ENCODE measurements around the gene HRAS.

HRAS gene

GRCh38 chr11:535519-536454 is at the start of gene HRAS:
HRAS (minus strand) TSS chr11:535576.
- DNase-seq = peak; percentile 94 to 97

DNA sequence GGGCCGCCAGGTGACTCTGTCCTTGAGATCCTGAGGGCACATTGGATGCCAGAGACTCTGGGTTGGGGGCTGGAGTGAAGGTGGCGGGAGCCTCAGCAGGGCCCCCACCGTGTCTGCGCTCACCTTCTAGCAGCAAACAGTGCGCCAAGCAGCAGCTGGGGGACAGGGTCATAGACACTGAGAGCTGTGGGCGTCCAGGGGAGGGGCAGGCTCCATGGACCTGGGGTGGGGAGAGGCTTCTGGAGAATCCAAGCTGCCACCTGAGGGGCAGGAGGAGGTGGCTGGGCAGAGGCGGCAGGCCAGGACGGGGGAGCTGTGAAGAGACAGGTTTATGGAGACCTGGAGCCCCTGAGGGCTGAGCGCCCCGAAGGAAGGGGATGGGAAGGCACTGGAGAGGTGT is 48.9 kb upstream of the HRAS start:
- DNase-seq = no peak

DNA sequence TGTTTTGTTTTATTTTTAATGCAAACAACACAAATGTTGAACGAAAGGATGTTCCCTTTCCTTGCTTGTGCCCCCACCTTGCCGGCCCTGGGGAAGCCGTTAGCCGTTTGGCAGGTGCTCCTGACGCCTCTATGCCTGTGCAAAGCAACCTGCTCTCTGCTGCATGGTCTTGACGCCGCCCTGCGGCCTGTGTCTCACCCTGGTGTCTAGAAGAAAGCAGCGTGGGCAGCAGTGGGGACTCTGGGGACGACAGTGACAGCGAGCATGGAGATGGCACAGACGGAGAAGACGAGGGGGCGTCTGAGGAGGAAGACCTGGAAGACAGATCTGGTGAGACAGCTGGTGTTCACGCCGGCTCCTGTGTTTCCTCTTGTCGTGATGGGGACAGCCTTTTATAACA is 46.4 kb upstream of the HRAS start:
- DNase-seq = no peak

DNA sequence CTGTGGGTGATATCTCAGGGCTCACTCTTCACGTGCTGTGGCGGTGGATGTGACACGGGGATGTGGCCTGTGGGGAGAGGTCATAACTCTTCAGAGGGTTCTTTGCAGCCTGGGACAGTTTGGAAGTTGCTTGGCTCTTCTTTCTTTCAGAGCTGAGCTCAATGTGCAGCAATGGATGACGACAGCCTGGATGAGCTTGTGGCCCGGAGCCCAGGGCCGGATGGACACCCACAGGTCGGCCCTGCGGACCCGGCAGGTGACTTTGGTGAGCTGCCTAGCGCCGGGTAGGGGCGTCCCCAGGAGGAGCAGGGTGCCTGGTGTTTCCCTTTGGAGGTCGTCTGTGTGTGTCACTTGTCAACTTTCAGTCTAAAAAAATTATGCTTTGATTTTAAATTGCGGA is 46.0 kb upstream of the HRAS start:
- no peak for DNase-seq

DNA sequence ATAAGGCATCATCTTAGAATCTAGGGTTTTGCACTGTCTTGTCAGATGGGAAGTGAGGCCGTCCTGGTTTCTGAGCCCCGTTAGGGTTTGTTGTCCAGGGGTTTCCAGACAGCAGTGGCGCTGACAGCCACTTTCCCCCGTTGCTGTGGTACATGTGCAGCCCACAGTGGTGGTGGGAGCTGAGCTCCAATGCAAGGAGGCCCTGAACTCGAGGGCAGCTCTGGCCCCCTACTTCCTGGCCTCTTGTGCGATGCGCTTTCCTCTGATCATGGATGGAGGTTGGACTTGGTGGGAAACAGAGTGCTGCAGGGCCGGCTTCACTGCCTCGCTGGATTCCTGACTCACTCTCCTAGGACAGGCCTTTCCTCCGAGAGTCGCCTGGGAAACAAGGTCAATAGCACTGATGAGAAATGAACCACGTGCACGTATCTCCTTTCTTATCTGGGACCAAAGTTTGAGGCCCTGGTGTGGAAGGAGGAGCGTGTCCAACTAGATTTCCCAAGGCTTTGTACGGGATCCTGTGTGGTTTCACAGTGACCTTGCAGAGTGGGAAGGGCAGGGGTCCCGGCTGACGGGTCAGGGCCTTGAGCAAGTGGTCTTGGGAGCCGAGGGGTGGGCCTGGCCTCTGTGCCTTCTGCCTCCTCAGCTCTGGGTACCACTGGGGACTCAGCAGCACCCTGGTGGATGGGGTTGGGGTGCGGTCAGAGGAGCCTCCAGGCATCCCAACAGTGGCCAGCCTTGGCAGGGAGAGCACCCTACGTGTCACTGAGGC is 44.6 kb upstream of the HRAS start:
- DNase-seq = no peak

- DNase-seq = no peak
These were observed 43.1 kb upstream of the HRAS start for GRCh38 chr11:578276-579035.

DNA sequence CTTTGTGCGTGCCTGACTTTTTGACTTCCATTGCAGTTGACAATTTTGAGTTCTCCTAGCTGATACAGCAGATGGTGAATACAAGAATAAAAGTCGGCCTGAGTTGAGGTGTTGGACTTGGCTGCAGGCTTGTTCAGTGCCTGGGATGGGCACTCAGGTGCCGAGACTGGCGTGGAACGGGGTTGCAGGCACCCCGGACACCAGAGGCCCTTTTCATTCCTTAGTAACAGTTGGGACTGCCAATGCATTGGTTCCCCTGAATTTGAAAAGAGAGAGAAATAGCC is 42.2 kb upstream of the HRAS start:
- no peak for DNase-seq

DNA sequence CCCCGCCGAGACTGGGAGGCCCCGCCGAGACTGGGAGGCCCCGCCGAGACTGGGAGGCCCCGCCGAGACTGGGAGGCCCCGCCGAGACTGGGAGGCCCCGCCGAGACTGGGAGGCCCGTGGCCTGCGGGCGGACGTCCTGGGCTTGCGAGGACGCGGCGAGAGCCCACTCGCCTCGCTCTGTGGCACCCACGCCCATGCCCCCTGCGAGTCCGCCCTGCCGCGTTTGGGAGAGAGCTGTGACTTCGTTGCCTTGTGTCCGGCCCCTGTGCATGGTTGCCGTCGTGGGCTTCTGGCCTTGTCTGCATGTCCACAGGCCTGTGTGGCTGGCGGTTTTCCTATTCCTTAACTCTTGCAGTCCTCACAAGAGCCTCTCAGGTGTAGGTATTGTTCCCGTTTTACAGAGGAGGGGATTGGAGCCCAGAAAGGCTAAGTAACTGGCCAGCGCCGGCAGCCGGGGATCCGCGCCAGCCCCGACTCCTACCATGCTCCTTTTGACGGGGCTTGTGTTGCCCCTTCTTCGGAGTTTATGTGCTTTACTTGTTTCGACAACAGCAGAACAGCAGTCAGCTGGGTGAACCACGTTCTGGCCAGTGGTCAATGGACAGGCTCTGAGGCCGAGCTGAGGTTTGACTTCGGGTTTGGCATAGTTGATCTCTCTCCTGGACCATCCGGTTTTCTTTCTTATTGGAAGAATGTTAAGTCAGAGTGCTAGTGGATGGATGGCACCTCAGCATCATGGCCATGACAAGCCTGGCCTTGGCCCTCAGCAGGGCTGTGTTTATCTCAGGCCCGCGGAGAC is 41.6 kb upstream of the HRAS start:
- no peak for DNase-seq

DNA sequence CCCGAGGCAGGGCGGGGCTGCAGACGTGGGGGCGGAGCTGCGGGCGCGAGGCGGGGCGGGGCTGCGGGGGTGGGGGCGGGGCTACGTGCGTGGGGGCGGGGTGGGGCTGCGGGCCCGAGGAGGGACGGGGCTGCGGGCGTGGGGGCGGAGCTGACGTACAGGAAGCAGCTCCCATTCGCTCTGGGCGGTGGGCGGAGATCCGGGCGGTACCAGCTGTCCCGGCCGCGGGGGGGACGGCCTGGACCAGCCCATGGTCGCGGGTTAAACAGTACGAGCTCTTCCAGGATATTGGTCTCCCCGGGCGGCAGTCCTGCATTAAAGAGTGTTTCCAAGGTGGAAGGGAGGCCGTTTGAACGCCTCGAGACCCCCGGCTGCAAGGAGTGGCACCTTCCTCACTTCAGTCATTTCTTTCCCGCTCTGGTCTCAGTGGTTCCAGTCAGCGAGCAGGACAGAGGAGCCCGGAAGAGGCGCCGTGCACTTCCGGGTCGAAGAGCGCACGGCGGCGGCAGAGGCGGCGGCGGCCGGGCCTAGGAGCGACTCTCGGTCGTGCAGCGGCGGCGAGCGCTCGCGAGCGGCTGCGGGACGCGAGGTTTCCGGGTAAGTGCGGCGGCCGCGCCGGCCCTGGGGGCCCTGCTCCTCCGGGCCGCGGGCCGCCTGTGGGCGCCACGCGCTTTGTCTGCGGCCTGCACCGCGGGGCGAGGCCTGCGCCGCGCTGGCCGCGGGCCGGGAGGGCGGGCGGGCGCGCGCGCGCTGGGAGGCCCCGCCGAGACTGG is 40.8 kb upstream of the HRAS start, which contains the start of gene PHRF1:
Gene PHRF1, plus strand, starts transcription at position 475 of the 773 bp plus-strand sequence. CDS start 5,043 bp downstream, outside the sequence.
- peak; percentile 95 to 96 for DNase-seq

GRCh38 chr11:575313-575995 is 40.1 kb upstream of the HRAS start:
- peak in 1 of 2 donors; percentile 18 for DNase-seq

DNA sequence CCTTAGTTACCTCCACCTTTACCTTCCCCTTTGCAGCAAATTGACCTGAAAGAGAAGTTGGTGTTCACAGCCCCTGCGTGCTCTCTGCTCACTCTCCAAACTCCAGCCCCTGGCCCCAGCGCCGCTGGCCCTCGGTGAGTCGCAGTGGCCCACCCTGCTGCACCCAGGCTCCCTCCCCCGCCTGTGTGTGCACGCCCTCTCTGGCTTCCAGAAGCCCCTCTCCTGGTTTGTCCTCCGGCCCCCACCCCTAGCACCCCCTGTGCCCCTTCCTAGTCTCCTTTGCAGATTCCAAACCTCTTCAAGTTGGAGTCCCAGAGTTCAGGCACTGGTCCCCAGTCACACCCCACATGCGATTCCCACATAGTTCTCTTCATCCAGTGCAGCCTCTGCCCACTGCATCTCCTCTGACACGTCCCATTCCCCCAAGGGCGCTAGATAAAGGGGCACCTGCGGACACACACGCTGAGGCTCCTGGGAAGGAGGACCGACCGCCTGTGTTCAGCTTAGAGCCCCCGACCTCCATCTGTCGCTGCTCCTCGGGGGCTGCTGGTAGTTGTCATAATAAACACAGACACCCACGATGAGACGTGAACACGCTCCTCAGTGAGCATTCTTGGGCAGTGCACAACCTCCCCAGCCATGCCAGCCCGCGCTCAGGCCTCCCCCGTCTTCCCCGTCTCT is 39.4 kb upstream of the HRAS start:
- DNase-seq = no peak

- peak in 1 of 2 donors; percentile 49 for DNase-seq
These were observed 38.7 kb upstream of the HRAS start for GRCh38 chr11:574031-574570.

DNA sequence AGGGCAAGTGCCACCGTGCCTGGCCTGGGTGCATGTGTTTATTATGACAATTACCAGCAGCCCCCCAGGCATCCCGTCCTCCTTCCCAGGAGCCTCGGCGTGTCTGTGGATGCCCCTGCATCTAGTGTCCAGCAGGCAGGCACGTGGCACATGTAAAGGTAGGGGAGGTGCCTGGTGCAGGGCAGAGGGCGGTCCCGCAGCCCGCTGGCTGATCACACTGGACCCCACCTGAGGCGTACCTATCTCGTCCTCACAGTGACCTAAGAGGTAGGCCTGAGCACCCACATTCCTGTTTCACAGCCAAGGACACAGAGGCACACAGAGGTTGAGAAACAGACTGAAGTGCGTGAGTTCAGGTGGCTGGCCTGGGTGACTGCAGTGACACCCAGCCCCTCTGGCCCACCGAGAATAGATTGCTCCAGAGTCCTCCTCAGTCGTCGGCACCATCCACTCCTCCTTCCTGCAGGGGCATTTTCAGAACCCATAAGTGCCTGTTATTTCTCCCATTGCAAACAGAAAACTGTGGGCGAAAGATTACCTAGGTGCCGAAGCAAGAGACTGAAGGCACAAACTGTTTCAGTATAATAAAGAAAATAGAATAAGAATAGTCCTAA is 37.9 kb upstream of the HRAS start:
- no peak for DNase-seq

DNA sequence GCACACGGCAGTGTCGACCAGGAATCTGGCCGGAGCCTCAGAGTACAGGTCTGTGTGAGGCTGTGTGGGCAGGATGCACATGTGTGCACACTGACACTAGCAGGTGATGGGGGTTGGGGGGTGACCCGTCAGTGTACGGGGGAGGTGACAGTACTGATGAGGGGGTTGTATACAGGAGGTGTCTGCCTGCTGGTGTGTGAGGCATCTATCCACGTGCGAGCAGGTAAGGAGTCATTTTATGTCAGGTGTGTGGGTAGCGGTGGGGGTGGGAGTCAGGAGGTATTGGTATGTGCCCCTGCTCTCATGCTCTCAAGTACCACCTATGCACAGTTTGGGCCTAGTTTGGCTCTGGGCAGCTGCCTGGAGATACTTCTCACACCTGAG is 36.4 kb upstream of the HRAS start:
- DNase-seq = no peak

GRCh38 chr11:569158-569885 is 33.9 kb upstream of the HRAS start:
- DNase-seq = no peak

DNA sequence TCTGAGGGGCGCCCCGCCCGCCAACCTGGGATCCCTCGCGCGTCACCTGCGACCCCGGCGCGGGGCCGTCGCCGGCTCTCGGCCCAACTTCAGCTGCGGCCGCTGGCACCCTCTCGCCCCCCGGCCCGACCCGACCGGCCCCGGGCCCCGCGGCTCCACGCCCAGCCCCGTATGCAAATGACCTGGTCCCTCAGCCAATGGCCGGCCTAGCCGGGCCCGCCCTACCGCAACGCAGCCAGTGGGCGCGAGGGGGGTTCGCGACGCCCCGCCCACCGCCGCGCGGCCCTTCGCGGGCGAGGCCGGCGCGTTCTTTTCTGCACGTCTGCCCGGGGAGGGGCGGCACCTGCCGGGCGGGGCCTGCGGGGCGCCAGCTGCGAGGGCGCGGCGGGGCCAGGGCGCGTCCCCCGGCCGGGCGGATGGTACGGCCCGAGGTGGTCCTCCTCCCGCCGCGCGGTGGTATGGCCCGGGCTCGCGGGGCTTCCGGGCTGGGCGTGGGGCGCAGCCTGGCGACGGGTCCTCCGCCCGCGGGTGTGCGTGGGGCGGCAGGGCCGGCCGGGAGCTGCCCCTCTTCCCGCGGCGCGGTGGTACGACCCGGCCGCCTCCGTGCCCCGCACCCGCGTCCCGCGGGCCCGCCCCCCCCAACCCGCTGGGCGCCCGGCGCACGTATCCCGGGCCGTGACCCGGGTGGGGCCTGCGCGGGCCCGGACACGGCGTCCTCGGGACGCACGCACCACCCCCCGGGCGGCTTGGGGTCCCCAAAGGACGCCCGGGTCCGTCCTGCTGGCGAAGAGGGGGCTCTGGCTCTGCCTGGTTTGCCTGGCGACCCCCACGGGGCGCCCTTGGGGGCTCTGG is 33.2 kb upstream of the HRAS start:
- peak; percentile 94 to 97 for DNase-seq

GRCh38 chr11:567629-568292 is 32.4 kb upstream of the HRAS start:
- peak in 1 of 2 donors; percentile 31 for DNase-seq
